HG02623 (cell line): ENCODE measurements around the gene ELANE.
"Not testable (repeated sequence)": the region's sequence is repeated elsewhere in the genome, so short reads cannot be mapped to it uniquely, and the experiment has no call there.

Experiments
- ATAC-seq: cut with Tn5 transposase; IDR thresholded peaks from one replicate; pipeline ENCODE4 v1.9.1; 2021; ENCODE audit warnings: moderate library complexity; ENCODE audit not compliant: unreplicated experiment

Gene ELANE

GRCh38 chr19:813219-814151 is 38.6 kb upstream of the ELANE start:
- no peak for ATAC-seq

GRCh38 chr19:814152-815078 is 37.7 kb upstream of the ELANE start:
- ATAC-seq, result no peak

GRCh38 chr19:815079-815774 is 36.9 kb upstream of the ELANE start:
- ATAC-seq, result no peak

- no peak for ATAC-seq
These were observed 36.2 kb upstream of the ELANE start for GRCh38 chr19:815775-816499.

GRCh38 chr19:816500-816857 is 35.6 kb upstream of the ELANE start:
- ATAC-seq, result no peak

- ATAC-seq, result not testable (repeated sequence)
These were observed 31.9 kb upstream of the ELANE start for GRCh38 chr19:820212-820611.

- ATAC-seq, result no peak
These were observed 30.8 kb upstream of the ELANE start for GRCh38 chr19:821231-821824.

- ATAC-seq, result no peak
These were observed 30.1 kb upstream of the ELANE start, which contains the start of gene PLPPR3 for GRCh38 chr19:821825-822503. Gene PLPPR3 (minus strand): TSS chr19:821955. CDS start chr19:821559, 396 bp downstream.

GRCh38 chr19:823565-824121 is 28.5 kb upstream of the ELANE start:
- no peak for ATAC-seq

- no peak for ATAC-seq
These were observed 27.2 kb upstream of the ELANE start for GRCh38 chr19:824885-825284.

- no peak for ATAC-seq
These were observed 26.0 kb upstream of the ELANE start for GRCh38 chr19:825897-826644.

- no peak for ATAC-seq
These were observed 24.8 kb upstream of the ELANE start for GRCh38 chr19:827314-827709.

GRCh38 chr19:827710-828321 is 24.3 kb upstream of the ELANE start, which contains the start of gene AZU1:
Gene AZU1 (plus strand): TSS chr19:827837. CDS start chr19:827847, 10 bp downstream.
- ATAC-seq, result no peak

- no peak for ATAC-seq
These were observed 22.9 kb upstream of the ELANE start for GRCh38 chr19:829129-829758.

GRCh38 chr19:831407-832369 is 20.4 kb upstream of the ELANE start:
- ATAC-seq, result no peak

- no peak for ATAC-seq
These were observed 17.9 kb upstream of the ELANE start for GRCh38 chr19:834216-834615.
